Hepatocyte (in vitro differentiated cells): ENCODE data around the gene RBM15.

Source experiments
- EZH2 ChIP-seq: fragments of 200-600 bp; sonication (generic); IDR thresholded peaks from 2 replicates; pipeline ENCODE4 v1.6.1; 2016; ENCODE audit warnings: antibody characterized with exemption, mild to moderate bottlenecking, borderline replicate concordance
- TF ChIP-seq, protein P1 (sequence below): fragments of 200-600 bp; sonication (generic); IDR thresholded peaks from 2 replicates; pipeline ENCODE4 v1.5.1; 2016; ENCODE audit warnings: antibody characterized with exemption, mild to moderate bottlenecking; ENCODE audit not compliant: poor library complexity

DNA sequence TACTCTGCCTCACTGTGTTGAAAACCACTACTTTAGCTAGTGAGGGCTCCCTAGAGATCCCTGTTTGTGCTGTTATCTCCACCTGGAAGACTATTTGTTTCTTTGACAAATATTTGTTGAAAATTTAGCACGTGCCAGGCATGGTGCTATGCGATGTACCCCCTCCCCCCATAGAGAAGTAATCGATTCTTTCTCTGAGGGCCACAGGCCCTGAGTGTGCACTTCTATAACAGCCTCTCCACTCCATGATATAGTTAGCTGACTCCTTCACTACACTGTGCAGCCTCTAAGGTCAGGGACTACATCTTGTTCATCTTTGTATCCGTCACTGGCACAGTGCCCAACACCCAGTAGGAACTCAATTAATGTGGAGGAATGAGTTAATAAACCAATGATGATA lies 17.3 kb upstream of the RBM15 start:
- TF ChIP-seq, protein P1, sequence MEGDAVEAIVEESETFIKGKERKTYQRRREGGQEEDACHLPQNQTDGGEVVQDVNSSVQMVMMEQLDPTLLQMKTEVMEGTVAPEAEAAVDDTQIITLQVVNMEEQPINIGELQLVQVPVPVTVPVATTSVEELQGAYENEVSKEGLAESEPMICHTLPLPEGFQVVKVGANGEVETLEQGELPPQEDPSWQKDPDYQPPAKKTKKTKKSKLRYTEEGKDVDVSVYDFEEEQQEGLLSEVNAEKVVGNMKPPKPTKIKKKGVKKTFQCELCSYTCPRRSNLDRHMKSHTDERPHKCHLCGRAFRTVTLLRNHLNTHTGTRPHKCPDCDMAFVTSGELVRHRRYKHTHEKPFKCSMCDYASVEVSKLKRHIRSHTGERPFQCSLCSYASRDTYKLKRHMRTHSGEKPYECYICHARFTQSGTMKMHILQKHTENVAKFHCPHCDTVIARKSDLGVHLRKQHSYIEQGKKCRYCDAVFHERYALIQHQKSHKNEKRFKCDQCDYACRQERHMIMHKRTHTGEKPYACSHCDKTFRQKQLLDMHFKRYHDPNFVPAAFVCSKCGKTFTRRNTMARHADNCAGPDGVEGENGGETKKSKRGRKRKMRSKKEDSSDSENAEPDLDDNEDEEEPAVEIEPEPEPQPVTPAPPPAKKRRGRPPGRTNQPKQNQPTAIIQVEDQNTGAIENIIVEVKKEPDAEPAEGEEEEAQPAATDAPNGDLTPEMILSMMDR: no peak
- no peak for TF ChIP-seq EZH2
